ENCODE measurements around the gene MAD1L1.
"Not testable (repeated sequence)": the region's sequence is repeated elsewhere in the genome, so short reads cannot be mapped to it uniquely, and the experiment has no call there.

Gene MAD1L1

DNA sequence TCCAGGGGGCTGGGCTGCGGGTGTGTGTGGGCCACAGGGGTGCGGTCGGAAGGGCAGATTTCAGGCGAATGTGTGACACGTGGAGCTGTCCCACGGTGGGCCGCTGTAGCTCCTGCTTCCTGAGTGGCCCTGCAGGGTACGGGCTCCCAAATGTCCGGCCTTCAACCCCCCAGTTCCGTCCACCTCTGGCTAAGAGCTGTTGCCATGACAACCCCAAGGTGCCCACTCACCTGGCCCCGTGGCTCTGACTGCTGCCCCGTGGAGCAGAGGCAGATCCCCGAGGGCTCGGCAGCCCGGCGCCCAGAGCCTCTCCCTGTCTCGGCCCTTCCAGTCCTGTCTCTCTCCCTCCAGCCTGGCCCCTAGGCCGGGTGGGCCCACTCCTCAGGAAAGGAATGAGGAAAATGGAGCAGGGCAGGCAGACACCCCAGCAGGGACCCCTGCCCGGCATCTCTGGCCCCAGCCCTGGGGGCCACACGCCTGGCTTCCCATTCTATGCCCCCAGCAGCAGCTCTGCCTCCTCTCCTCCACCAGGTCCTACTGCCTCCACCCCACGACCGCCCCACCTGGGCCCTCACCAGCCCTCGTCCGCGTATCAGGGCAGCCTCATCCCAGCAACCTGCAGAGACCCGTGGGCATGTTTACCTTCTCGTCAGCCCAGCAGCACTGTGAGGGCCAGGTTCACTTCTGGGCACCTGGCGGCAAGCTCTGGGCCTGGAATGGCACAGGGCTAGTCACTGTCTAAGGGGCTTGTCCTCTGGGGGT, 347.1 kb downstream of the MAD1L1 start:
- DNase-seq = no peak

DNA sequence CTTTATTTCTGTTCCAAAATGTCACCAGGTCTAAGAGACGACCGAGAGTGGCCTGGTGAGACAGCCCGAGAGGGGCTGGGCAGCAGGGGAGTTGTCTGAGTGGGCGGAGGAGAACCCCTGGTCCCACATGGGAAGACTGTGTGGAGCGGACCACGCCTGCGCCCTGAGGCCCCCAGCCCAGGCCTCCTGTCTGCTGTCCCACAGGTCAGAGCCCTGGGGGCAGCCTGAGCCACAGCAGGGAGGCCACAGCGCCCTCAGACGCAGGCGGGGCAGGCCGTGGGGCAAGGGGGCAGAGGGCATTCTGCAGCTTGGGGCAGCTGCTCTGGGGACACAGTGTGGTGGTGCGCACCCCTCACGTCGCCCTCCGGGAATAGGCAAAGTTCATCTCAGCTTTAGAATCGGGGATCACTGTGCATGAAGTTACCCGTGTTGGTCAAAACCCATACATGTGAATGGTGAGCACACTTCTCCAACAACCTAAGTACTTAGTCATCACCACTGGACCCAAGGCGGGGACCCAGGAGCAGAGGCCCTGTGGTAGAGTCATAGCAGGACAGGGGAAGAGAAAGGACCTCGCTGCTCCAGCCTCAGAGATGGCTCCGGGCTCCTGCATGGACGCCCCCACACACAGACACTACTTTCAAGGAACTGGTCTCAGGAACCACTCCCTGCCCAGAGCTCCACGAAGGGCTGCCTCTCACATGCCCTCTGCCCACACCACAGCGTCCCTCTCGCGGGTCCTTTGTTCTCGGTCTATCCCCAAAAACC, 348.0 kb downstream of the MAD1L1 start:
- no peak for DNase-seq

DNA sequence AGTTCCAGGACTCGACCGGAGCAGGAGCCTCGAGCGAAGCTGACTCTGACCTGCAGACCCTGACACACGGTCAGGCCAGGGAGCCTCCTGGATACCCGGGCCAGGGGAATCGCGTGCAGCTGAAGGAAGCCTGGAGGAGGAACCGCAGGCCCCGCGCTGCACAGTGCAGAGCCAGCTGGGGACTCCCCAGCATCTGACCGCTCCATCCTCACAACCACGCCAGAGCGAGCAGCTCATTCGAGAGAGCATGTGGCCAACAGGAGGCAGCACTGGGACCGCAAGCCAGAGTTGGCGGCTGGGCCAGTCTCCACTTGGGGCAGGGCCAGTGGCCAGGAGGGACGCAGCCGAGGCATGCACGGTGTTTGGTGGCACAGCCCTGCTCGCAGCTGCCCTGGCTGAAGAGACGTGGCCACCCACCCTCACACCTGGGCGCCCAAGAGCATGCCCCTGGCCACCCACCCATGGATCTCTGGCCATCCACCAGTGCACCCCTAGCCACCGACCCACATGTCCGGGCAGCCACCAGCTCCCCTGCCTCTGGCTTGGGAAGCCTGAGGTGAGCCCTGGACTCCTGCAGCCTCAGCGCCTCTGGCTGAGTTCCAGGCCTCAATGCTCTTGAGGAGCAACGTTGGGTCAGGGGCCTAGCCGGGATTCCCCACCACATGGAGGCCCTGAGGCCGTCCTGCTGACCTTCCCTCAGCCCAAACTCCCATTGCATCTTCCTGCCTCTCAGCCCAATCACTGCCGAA, 348.7 kb downstream of the MAD1L1 start:
- no peak for DNase-seq

DNA sequence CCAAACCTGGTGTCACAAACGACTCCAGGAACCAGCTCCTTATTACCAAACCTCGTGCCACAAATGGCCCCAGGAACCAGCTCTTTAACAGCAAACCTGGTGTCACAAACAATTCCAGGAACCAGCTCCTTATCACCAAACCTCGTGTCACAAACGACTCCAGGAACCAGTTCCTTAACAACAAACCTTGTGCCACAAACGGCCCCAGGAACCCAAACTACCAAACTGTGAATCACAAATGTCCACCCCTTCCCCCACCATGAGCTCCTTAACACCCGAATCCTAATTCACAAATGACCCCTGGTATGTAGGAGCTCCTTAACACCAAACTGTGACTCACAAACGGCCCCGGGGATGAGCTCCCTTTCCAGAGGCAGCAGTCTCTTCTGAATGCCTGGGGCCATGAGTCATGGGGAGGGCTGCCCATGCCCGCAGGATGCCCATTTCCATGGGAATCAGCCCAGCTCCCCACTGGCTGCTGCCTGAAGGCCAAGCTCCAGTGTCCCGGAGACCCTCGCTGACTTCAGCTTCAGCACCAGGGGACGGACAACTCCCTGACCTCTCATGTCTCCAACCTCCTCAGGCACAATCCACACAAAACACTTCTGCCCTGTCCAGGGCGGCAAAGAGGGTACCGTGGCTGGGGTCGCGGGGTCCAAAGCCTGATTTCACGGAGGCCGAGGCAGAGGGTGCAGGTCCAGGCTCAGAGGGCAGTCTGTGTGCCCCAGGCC, 349.5 kb downstream of the MAD1L1 start:
- no peak for DNase-seq

DNA sequence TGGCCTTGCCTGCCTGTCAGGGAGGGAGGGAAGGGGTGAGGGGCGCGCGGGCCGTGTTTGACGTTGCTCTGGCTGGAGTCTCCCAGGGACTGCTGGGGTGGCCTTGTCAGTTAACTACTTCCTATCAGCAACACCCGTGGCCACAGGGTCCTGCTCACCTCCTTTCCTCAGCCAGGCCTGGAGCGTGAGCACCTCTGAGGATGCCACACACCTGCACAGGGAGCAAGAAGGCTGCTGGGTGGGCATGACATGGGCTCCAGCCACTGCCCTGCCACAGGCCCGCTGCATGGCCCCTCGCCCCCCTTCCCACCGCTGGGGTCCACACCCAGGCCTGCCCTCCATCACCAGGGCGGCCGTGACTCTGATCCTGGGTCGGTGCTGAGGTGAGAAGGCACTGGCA, 350.3 kb downstream of the MAD1L1 start:
- DNase-seq = no peak

DNA sequence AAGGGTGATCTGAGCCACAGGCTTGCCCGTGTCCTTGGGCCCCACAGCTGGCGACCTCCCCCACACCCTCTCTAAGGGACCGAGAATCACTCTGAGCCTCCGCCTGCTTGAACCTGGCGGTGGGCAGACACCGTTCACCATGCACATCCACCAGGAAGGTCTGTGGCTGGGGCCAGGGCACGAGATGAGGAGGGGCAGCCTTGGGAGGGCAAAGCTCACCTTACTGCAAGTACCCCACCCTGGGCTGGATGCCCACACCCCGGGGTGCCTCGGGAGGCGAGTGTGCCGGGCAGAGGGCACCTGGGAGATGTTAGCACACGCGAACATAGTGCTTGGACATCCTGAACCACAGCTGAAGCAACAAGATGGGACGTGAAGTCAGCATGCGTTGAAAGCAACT, 350.8 kb downstream of the MAD1L1 start:
- DNase-seq = no peak

DNA sequence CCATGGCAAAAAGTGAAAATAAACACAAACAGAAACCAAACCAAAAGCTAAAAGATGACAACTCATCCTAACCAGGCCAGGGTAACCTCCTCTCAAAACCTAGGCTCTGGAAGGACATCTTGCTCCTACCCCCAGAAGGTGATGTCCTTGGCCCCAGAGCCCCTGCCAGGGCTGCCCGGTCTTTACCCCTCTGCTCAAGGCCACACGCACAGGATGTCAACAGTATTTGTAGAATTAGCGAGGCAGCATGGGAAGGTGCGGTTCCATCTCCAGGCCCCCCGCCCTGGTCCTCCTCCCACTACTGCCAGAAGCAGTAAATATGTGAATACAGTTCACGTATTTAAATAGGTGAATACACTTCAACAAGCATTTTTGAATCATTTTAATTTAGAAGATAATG, 356.1 kb downstream of the MAD1L1 start:
- DNase-seq = not testable (repeated sequence)

DNA sequence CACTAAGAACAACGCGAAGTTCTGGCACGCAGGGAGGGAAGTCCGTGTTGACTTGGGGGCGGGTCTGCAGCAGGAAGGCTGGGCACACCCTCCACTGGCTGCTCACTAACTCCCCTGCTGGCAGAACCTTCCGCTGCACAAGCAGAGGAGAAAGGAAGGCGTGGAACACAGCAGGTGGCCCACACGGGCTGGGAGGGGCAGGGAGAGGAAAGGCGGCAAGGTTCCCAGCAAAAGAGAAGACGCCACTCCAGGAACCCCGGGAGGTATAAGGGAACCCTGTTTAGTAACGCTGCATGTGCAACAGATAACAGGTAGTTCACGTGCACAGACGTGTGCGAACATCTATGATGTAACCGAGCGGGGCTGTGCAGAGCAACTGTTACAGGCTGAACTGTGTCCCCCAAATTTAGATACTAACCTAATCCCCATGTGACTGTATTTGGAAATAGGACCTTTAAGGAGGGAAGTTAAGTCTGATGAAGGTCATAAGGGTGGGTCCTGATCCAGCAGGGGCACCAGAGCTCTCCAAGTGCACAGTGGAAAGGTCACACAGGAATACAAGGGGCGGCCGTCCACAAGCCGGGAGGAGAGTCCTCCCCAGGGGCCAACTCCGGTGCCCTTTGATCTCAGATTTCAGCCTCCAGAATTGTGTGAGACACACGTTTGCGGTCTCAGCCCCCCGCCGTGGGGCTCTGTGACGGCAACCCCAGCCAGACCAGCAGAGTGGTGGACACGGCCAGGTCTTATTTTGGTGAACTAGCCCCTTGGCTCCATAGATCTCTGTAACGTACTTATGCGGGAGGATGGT, 357.1 kb downstream of the MAD1L1 start:
- DNase-seq = peak in 3 of 6 experiments; percentile 11 to 40 (median 27)

DNA sequence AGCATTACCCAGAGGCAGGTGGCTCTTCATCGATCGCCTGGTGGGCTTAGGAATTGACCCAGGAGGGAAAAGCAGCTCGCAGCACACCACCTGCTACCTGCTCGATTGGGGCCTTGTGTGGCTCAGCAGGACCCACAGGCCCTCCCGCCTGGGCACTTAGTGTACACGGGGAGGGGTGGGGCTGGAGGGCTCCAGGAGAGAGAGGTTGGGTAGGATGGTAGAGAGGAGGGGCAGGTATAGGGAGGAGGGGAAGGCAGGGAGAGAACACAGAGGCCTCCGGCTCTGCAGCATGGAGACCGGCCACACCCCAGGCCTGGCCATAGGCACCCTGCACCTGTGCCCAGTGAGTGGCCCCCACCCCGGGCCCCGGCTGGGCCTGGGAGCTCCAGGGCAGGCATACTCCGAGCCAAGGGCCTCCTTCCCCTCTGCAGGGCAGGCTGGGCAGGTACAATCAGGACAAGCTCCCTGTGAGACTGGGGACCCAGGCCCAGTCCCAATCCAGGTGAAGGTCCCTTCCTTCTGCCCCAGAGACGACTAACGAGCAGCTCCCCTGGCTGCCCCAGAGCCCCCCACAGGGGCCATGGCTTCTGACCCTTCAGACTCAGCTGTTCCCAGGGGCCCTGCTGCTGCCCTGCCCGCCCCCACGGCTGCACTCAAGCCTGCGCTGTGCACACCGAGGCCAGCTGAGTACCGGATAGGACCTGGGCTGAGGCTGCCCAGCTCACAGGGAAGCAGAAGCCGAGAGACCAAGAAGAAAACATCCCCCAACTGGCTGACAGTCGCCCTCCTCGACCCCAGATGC, 358.0 kb downstream of the MAD1L1 start:
- not testable (repeated sequence) for DNase-seq

DNA sequence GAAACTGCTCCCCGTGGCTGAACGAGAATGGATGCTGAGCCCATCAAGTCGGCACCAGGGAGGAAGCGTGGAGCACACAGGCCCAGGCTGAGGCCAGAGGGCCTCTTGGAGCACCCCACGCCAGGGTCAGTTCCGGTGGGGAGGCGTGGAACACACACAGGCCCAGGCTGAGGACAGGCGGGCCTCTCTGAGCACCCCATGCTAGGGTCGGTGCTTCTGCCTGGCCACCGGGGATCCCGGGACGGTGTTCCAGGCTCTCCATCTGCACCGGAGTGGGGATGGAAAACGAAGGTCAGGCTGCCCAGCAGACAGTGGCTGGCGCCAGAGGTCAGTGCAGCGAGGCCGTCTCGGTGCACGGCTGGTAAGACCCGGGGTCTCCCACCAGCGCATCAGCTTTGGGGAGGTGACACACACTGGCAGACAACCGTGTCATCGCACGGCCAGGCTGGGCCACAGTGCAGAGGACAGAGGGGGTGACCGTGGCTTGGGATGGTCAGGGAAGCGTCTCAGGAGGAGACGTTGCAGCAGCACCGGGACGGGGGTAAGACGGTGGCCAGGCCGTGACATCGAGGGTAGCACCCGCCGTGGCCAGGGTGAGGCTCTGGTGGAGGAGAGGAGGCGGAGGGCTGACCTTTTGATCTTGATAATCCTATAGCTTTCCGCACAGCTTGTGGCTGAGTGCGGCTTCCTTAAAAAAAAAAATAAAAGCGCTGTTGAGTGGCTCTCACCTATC, 358.7 kb downstream of the MAD1L1 start:
- DNase-seq = no peak

DNA sequence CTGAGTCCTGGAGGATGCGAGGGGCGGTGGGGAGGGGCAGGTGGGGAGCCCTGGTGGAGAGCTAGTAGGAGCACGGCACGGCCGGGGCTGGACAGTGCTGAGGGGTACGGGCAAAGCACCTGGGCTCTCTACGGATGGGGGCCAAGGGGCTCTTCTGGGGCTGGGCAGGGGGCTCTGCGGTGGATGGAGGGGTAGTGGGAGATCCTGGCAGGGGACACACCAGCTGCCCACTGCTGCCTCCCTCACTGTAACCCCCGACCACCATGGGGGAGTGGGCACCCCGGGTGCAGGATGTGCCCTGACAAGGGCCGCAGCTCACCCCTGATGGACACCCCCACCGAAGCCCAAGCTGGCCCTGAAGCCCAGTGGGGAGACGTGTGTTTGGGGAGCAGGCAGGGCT, 359.3 kb downstream of the MAD1L1 start:
- DNase-seq = no peak

DNA sequence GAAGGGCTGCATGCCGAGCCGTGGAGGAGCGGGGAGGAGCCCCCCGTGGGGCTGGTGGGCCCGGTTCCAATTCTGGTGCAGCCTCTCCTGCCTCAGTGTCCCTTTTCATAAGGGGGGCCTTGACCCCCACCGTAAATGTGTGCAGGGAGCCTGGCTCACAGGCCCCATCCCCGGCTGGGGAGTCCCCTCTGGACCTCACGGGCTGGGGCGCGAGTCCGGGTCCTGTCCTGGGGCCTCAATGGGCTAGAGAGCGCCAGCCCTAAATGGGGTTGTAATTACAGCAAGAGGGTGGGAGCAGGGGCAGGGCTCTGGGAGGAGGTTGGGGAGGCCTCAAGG, 359.7 kb downstream of the MAD1L1 start:
- no peak for DNase-seq

DNA sequence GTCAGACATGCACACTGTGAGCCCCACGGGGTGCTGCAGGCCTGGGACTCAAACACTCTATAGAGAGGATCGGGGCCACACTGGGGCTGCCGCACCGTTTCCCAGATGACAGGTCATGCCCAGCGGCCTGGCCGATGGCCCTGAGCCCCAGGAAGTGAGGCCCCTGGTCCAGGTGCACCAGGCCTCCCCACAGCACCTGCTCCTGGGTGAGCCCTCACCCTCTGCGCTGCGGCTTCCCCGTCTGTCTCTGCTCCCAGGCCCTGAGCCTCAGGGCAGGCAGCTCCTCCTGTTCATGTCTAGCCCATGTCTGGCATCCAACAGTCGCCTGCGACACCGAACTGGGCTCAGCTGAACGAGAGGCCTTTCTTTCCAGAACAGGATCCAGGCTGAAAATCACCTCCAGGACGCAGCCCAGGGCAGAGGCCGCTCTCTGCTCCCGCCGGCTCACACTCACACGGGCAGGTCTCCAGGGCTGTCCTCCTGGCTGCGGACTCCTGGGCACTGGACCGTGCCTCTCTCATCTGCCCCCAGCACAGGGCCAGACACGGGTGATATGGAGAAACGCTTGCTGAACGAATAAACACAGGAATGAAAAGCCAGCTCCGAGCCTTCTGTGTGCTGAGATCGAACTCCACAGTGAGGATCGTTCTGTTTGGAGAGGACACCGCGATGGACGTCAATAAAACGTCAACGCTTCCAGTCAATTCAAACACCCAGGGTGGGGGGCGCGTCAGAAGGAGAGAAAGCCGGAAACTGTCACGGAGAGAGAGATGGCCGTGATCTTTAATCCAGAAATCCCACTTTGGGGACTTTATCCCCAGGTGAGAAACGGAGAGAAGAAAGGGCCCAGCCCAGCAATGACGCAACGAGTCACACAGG, 360.3 kb downstream of the MAD1L1 start:
- DNase-seq = no peak

DNA sequence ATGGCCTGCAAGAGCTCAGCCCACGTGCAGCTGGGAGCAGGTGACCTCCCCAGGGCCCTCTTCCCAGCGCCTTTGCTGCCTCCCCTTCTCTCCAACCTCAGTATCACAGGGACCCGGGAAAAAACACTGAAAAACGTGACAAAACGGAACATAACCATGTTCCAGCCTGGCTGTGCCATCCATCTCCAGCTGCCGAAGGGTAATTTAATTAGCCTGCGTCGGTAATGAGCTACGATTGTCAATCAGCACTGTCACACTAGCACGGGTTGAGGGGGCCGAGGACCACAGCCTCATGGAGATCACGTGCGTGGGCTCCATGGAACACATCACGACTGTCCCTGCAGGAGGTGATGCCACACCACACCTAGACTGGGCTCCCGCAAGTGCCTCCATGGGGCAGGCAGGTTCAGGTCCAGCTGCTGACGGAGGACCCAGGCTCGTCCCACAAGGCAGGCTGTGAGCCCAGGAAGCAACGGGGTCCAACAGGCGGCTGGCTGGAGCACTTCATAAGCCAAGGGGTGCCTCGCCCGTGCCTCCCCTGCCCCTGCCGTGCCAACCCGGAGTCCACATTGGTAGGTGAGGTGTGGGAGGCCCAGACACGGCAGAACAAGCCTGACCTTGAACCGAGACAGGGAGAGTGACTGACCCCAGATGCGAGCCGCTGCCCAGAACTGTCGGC, 363.2 kb downstream of the MAD1L1 start:
- no peak for DNase-seq

DNA sequence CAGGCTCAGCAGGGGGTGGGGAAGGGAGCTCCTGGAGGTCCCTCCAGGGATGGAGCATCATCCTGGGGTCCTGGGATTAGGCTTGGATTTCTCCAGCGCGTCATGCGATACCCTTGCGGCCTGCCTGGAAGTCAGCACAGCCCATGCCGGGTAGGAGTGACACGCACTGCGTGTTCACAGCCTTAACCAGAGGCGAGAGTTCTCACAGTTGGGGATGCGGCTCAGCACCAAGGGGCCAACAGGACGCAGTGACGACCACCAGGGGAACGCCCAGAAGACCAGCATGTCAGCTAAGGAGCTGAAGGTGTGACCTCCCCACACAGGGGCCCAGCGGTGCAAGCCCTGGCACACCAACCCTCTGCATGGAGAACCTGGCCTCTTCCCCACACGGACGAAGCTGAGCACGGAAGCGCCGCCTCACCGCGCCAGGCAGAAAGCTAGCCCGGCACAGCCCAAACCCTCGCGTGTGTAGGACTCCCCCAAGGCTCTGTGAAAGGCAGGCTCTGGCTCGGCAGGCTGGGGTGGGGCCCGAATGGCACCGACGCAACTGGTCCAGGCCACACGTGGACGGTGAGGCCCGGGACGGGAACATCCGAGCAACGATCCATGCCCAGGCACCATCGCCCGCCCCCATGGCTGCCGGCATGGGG, 364.1 kb downstream of the MAD1L1 start:
- no peak for DNase-seq

DNA sequence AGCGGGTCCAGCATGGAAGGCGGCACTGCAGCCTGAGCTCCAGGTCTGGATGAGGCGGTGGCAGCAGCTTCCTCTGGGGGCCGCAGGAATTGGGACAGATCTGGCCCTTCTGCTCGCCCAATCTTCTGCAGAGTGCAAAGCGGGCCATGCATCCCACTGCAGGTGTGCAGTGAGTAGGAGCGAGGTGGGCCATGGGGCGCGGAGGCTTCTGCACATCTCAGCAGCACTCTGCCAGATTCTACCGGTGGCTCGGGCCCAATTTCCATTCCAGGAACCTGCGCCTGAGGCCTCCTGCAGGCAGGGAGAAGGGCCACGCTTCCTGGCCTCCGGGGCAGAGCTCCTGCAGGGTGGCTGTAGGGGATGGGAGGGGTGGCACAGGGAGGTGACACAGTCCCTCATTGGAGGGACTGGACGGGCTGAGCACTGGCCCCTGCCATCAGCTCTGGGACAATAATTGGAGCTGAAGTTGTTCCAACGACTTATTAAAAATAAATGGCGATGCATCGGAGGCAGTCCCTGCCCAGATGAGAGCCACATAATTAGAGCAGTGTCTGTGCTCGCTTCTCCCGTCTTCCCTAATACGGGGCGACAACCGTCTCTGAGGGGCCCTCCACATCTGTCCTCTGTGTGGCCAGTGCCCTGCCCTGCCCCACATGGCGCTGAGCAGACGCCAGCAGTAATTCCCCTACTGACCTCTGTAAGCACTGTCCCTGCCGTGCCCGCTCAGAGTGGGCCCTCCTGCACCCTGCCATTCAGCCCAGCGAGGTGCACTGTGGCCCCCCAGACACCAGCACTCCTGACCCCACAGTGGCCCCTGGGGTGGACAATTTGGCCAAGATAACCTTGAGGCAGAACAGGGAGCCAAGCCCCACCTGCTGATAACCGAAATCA, 365.1 kb downstream of the MAD1L1 start:
- no peak for DNase-seq

DNA sequence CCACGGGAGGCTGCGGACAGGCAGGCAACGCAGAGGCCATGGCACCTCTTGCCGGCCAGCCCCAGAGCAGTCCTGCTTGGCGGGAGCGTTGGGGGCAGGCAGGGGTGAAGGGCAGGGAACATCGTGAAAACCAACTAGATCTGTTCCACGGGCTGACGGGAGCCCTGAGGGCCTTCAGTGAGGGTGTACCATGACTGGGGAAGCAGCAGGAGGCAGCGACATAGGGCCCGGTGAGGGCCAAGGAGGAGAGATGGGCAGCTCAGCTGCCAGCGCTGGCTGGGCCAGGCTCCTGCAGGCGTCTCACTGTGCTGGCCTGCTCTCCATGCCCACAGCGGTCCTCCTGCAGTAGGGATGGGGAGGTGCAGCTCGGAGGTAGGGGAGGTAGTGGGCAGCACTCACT, 366.1 kb downstream of the MAD1L1 start:
- DNase-seq = no peak
